Calu3 (cell line): ENCODE measurements around the gene TNFRSF12A. TPM values are rescaled to one million over a fixed set of nuclear protein-coding genes. Genes with fewer than 3 reads are reported as not detected.

ENCODE experiments used
- BruUV-seq: library from RNA; stranded (reverse); fragments of 400-500 nt; replicated peaks from 2 replicates; lab custom pipeline; 2021; lab: Mats Ljungman, UMichigan
- CTCF ChIA-PET: fragments of 300-600 bp; sonication (Branson Sonifier 250); formaldehyde crosslinking; loops from one replicate; lab custom pipeline; 2022; ENCODE audit warnings: antibody characterized with exemption; lab: Charles Lee
- DNase-seq: peaks from one replicate; pipeline ENCODE4 v3.0.0; 2022
- H3K27ac Mint-ChIP-seq: one replicate; pipeline ENCODE4 v1.8.0; 2022; ENCODE audit warnings: mixed read lengths; ENCODE audit not compliant: unreplicated experiment
- H3K27me3 Mint-ChIP-seq: one replicate; pipeline ENCODE4 v1.8.0; 2022; ENCODE audit warnings: mixed read lengths; ENCODE audit not compliant: unreplicated experiment
- H3K36me3 Mint-ChIP-seq: one replicate; pipeline ENCODE4 v1.8.0; 2022; ENCODE audit warnings: mild to moderate bottlenecking, moderate library complexity, mixed read lengths; ENCODE audit not compliant: insufficient read depth, unreplicated experiment
- H3K4me1 Mint-ChIP-seq: one replicate; pipeline ENCODE4 v1.8.0; 2022; ENCODE audit warnings: mild to moderate bottlenecking, low read depth, mixed read lengths; ENCODE audit not compliant: unreplicated experiment
- H3K4me3 Mint-ChIP-seq: one replicate; pipeline ENCODE4 v1.8.0; 2022; ENCODE audit warnings: mild to moderate bottlenecking, low read depth, moderate library complexity, mixed read lengths; ENCODE audit not compliant: unreplicated experiment
- H3K9me3 Mint-ChIP-seq: one replicate; pipeline ENCODE4 v1.8.0; 2022; ENCODE audit warnings: low read depth, mixed read lengths; ENCODE audit not compliant: unreplicated experiment
- intact Hi-C: fragments of 100-400 bp; cut with micrococcal nuclease; formaldehyde crosslinking; loops from one replicate; pipeline ENCODE4 v1.10.0; 2022; ENCODE audit not compliant: unreplicated experiment
- total RNA-seq: library from RNA; stranded (reverse); gene quantifications from 2 replicates; pipeline ENCODE4 v1.2.3, GENCODE V29; 2022
- TF ChIP-seq, protein P1 (sequence below): fragments of 200-600 bp; IDR thresholded peaks from one replicate; pipeline ENCODE4 v1.8.0; 2022; ENCODE audit warnings: antibody characterized with exemption; ENCODE audit not compliant: unreplicated experiment

The TNFRSF12A gene
- total RNA-seq, 1 experiment from 2014 or later: 478 TPM

GRCh38 chr16:3004319-3004718 is 15.8 kb upstream of the TNFRSF12A start:
- H3K9me3 Mint-ChIP-seq: no peaks in the 10 kb centered on the region
- TF ChIP-seq, protein P1, sequence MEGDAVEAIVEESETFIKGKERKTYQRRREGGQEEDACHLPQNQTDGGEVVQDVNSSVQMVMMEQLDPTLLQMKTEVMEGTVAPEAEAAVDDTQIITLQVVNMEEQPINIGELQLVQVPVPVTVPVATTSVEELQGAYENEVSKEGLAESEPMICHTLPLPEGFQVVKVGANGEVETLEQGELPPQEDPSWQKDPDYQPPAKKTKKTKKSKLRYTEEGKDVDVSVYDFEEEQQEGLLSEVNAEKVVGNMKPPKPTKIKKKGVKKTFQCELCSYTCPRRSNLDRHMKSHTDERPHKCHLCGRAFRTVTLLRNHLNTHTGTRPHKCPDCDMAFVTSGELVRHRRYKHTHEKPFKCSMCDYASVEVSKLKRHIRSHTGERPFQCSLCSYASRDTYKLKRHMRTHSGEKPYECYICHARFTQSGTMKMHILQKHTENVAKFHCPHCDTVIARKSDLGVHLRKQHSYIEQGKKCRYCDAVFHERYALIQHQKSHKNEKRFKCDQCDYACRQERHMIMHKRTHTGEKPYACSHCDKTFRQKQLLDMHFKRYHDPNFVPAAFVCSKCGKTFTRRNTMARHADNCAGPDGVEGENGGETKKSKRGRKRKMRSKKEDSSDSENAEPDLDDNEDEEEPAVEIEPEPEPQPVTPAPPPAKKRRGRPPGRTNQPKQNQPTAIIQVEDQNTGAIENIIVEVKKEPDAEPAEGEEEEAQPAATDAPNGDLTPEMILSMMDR: no peak
- H3K36me3 Mint-ChIP-seq: peaks cover 88% of the 10 kb centered on the region
- no TSS peak for BruUV-seq
- H3K27ac Mint-ChIP-seq: peak overlapping the region; percentile 91
- peaks cover 42% of the 10 kb centered on the region for H3K4me1 Mint-ChIP-seq
- H3K4me3 Mint-ChIP-seq: peak overlapping the region; percentile 87
- intact Hi-C loops: no loop called here
- CTCF ChIA-PET: interaction anchor here (0.5 to 7.7 kb wide), 9 partner anchors 8 to 146 kb away, joined by 3 to 126 read pairs (median 4); partner anchors contain the start of genes CLDN6, CLDN9, HCFC1R1 and THOC6
- H3K27me3 Mint-ChIP-seq: no peaks in the 10 kb centered on the region
- DNase-seq: peak; percentile 64

DNA sequence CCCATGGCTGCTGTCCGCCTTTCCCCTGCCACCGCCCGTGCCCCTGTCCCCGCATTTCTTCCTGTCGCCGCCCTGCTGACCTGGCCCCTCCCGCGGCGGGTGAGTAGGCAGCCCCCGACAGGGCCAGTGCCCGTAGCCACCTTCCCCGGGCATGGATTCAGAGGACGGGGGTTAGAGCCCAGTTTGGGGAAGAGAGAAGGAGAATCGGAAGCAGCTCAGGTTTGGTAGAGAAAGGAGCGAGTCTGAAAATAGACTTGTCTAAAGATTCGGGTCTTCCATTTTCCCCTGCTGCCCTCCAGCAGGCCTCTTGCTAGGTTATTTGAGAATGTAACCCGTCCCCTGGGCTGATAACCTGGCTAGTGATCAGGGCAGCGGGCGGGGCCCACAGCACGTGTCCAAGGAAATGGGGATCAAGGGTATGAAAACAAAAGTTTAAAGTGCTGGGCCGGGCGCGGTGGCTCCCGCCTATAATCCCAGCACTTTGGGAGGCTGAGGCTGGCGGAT is 15.3 kb upstream of the TNFRSF12A start:
- intact Hi-C loops: no loop called here
- peak overlapping the region; percentile 91 for H3K27ac Mint-ChIP-seq
- BruUV-seq: TSS peak; percentile 28
- peak overlapping the region; percentile 87 for H3K4me3 Mint-ChIP-seq
- H3K36me3 Mint-ChIP-seq: peaks cover 88% of the 10 kb centered on the region
- peaks cover 42% of the 10 kb centered on the region for H3K4me1 Mint-ChIP-seq
- CTCF ChIA-PET: interaction anchor here (1.2 to 7.7 kb wide), 4 partner anchors 17 to 54 kb away, joined by 4 to 126 read pairs (median 10); partner anchors contain the start of genes CLDN6, HCFC1R1, THOC6 and TNFRSF12A
- no peaks in the 10 kb centered on the region for H3K9me3 Mint-ChIP-seq
- TF ChIP-seq, protein P1: no peak
- no peaks in the 10 kb centered on the region for H3K27me3 Mint-ChIP-seq
- DNase-seq: peak; percentile 76

- Mint-ChIP-seq H3K4me1 (peaks cover 37% of the 10 kb centered on the region), H3K9me3 (no peaks in the 10 kb centered on the region), H3K36me3 (peaks cover 92% of the 10 kb centered on the region), H3K27ac (peak overlapping the region; percentile 76), H3K4me3 (peak overlapping the region; percentile 87), H3K27me3 (no peaks in the 10 kb centered on the region)
- BruUV-seq: TSS peak; percentile 40
- intact Hi-C loops: loop anchor here (1.0 kb wide), 1 partner anchor 13 kb away; the partner anchor contains the start of gene TNFRSF12A
- peak; percentile 52 for DNase-seq
- TF ChIP-seq, protein P1: no peak
- CTCF ChIA-PET: interaction anchor here (1.0 to 7.7 kb wide), 3 partner anchors 13 to 24 kb away, joined by 5 to 126 read pairs (median 5); partner anchors contain the start of genes CLDN6, HCFC1R1, THOC6 and TNFRSF12A
These were observed 12.9 kb upstream of the TNFRSF12A start for GRCh38 chr16:3007059-3007956.

DNA sequence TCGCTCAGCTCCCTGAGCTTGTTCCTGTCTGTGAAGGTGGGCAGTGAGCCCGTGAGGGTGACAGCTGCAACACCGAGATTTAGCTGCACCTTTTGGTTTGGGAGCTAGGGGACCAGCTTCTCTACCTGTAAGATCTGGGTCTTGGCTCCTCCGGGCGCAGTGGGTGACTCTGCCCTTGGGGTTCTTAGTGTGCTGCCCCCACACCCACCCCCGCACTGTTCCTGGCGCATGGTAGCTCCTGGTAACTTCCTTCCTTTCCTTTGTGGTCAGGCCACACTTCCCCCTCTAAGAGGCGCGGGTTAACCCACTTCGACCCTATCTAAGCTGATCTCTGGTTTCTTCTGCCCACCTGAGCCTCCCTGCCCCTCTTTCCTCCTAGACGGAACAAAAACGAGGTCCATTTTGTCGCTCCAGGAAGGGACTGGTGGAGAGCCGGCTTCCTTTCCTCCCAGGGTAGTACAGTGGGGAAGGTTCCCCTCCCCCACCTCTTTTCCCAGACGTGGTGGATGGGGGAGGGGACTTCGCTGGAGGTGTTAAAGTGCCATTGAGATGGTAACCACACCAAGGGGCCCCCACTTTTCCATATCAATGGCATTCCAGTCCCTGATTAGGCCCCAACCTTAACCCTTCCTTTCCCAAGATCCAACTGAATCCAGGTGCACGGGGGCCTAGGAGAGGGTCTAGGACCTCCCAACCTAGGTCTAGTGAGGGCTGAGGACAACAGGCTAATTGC is 12.0 kb upstream of the TNFRSF12A start:
- intact Hi-C loops: loop anchor here (1.0 kb wide), 1 partner anchor 12 kb away; the partner anchor contains the start of gene TNFRSF12A
- Mint-ChIP-seq H3K27ac (peak overlapping the region; percentile 76), H3K4me1 (peaks cover 45% of the 10 kb centered on the region), H3K36me3 (peaks cover 92% of the 10 kb centered on the region), H3K27me3 (no peaks in the 10 kb centered on the region), H3K9me3 (no peaks in the 10 kb centered on the region), H3K4me3 (peak overlapping the region; percentile 87)
- DNase-seq: peak; percentile 30
- CTCF ChIA-PET: interaction anchor here (1.0 to 7.7 kb wide), 3 partner anchors 13 to 24 kb away, joined by 5 to 126 read pairs (median 5); partner anchors contain the start of genes CLDN6, HCFC1R1, THOC6 and TNFRSF12A
- no TSS peak for BruUV-seq
- TF ChIP-seq, protein P1: no peak
